ENCODE results near the gene CACNA1G. TPM values are rescaled to one million over a fixed set of nuclear protein-coding genes. Genes with fewer than 3 reads are reported as not detected.

CACNA1G gene
- polyA plus RNA-seq, 3 donors = 0.07 to 2.9 (median 0.64) TPM

- H3K27ac ChIP-seq (ENCODE audit: low read depth, low read length) = no peak overlapping the region
- WGBS, 3 donors = 88 to 97% (median 96%) methylated on average over 14 of the region's 14 CpGs
Measured at GRCh38 chr17:50667259-50668024, 106.9 kb downstream of the CACNA1G start.

- WGBS, 3 donors = 37 to 65% (median 46%) methylated on average over 8 of the region's 8 CpGs
- no peak overlapping the region for H3K27ac ChIP-seq (ENCODE audit: low read depth, low read length)
Measured at GRCh38 chr17:50668025-50668837, 107.7 kb downstream of the CACNA1G start.

- H3K27ac ChIP-seq (ENCODE audit: low read depth, low read length) = no peak overlapping the region
- 85 to 90% (median 85%) methylated on average over 9 of the region's 9 CpGs for WGBS, 3 donors
Measured at GRCh38 chr17:50668838-50669581, 108.5 kb downstream of the CACNA1G start.

DNA sequence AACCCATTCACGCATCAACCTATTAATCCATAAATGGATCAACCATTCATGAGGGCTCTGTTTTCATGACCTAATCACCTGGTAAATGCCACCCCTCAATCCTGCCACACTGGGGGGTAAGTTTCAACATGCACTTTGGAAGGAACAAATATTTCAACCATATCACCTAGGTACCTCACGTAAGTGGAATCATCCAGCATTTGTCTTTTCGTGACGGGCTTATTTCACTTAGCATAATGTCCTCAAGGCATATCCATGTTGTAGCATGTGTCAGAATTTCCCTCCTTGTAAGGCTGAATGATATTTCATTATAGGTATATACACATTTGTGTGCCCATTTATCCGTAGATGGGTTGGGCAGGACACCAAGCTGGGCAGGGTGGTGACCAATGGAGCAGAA is 111.6 kb downstream of the CACNA1G start:
- 98 to 99% (median 99%) methylated on average over 5 of the region's 5 CpGs for whole genome bisulfite sequencing, 3 donors
- no peak overlapping the region for H3K27ac ChIP-seq (ENCODE audit: low read depth, low read length)

DNA sequence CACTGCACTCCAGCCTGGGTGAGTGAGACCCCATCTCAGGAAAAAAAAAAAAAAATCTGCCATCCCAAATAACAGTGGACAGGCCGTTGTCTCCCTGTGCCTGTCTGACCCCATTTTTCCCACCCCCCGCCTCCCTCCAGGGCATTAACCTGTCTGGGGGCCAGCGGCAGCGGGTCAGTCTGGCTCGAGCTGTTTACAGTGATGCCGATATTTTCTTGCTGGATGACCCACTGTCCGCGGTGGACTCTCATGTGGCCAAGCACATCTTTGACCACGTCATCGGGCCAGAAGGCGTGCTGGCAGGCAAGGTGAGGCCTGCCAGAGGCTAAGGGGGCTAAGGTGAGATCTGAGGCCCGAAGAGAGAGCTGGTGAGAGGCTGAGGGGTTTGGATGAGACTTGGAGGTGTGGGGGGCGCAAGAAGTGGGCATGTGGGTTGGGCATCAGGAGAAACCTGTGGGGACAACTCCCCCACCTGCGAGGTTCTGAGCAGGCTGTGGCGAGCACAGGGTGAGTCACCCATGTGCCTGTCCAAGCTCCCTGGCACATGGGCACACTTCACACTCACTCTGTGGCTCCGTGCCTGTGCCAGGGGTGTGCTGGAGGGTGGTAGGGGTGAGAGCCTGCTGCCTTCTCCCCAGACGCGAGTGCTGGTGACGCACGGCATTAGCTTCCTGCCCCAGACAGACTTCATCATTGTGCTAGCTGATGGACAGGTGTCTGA is 112.5 kb downstream of the CACNA1G start:
- no peak overlapping the region for H3K27ac ChIP-seq (ENCODE audit: low read depth, low read length)
- 87 to 94% (median 91%) methylated on average over 20 of the region's 20 CpGs for WGBS, 3 donors

DNA sequence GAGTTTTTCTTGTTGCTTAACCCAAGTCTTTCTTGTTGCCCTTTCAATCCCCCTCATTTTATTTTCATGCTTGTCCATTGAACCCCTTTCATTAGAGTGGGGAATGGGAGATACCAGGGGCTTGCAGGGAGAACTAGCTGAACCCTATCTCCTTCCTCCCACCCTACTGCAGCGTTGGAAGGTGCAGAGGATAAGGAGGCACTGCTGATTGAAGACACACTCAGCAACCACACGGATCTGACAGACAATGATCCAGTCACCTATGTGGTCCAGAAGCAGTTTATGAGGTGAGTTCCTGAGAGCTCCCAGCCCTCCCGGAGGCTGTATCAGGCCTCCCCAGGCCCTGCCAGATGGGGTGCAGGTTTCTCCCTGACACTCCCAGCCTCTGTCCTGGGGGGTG is 114.7 kb downstream of the CACNA1G start:
- no peak overlapping the region for H3K27ac ChIP-seq (ENCODE audit: low read depth, low read length)
- WGBS, 3 donors = 81 to 85% (median 85%) methylated on average over 3 of the region's 3 CpGs

GRCh38 chr17:50675627-50676026 is 115.1 kb downstream of the CACNA1G start:
- H3K27ac ChIP-seq (ENCODE audit: low read depth, low read length) = no peak overlapping the region
- 66 to 92% (median 87%) methylated on average over 7 of the region's 7 CpGs for WGBS, 3 donors

- 91 to 92% (median 91%) methylated on average over 24 of the region's 24 CpGs for WGBS, 3 donors
- H3K27ac ChIP-seq (ENCODE audit: low read depth, low read length) = no peak overlapping the region
Measured at GRCh38 chr17:50676065-50676975, 115.8 kb downstream of the CACNA1G start.

Other genes with a start within 250 kb of the CACNA1G start
- gene XYLT2, start 214.6 kb upstream of the CACNA1G start, polyA plus RNA-seq = 10 to 100 TPM in 1 of 3 donors, 1 to 10 TPM in 2; 7.9 to 11.6 (median 9.0) TPM
- gene MRPL27, start 187.5 kb upstream of the CACNA1G start, polyA plus RNA-seq = 100 to 1,000 TPM in 1 of 3 donors, 10 to 100 TPM in 2; 68.8 to 105 (median 99.8) TPM
- gene EME1, start 187.5 kb upstream of the CACNA1G start, polyA plus RNA-seq = under 1 TPM; 0.16 to 0.25 (median 0.22) TPM
- 10 to 100 TPM; 57.1 to 74.7 (median 63.1) TPM for gene LRRC59, start 163.2 kb upstream of the CACNA1G start, polyA plus RNA-seq
- 100 to 1,000 TPM in 1 of 3 donors, 10 to 100 TPM in 2; 15.6 to 103 (median 46.8) TPM for gene ACSF2, start 134.5 kb upstream of the CACNA1G start, polyA plus RNA-seq
- gene CHAD, start 91.8 kb upstream of the CACNA1G start, polyA plus RNA-seq = 1 to 10 TPM in 1 of 3 donors, under 1 TPM in 1, not detected in 1; 0.54 to 5.6 TPM
- 10 to 100 TPM; 21.9 to 27.9 (median 25.9) TPM for gene RSAD1, start 81.9 kb upstream of the CACNA1G start, polyA plus RNA-seq
- under 1 TPM; 0.09 to 0.34 (median 0.18) TPM for gene MYCBPAP, start 52.3 kb upstream of the CACNA1G start, polyA plus RNA-seq
- gene EPN3, start 28.0 kb upstream of the CACNA1G start, polyA plus RNA-seq = 1 to 10 TPM in 2 of 3 donors, under 1 TPM in 1; 0.67 to 6.9 (median 4.0) TPM
- gene SPATA20, start 13.5 kb upstream of the CACNA1G start, polyA plus RNA-seq = 10 to 100 TPM; 15.8 to 32.7 (median 21.8) TPM
- 10 to 100 TPM in 1 of 3 donors, 1 to 10 TPM in 2; 3.0 to 25.1 (median 8.1) TPM for gene ABCC3, start 74.2 kb downstream of the CACNA1G start, polyA plus RNA-seq
- gene ANKRD40, start 147.2 kb downstream of the CACNA1G start, polyA plus RNA-seq = 10 to 100 TPM in 2 of 3 donors, 1 to 10 TPM in 1; 8.2 to 37.9 (median 35.7) TPM
- gene LUC7L3, start 158.9 kb downstream of the CACNA1G start, polyA plus RNA-seq = 10 to 100 TPM; 40.0 to 64.0 (median 44.7) TPM
- gene ANKRD40CL, start 206.8 kb downstream of the CACNA1G start, polyA plus RNA-seq = under 1 TPM in 1 of 3 donors, not detected in 2; 0.33 TPM